ENCODE measurements around the gene ZSWIM7. TPM values are rescaled to one million over a fixed set of nuclear protein-coding genes. Genes with fewer than 3 reads are reported as not detected.

The ZSWIM7 gene
- polyA plus RNA-seq, 3 donors = 43.1 to 70.1 (median 67.1) TPM

- H3K9me3 ChIP-seq (replicated peaks in 1 of 2; ENCODE audit: control insufficient read depth in 1 of 2, insufficient read depth in 1 of 2, low read length in 2 of 2) = no peaks in the 10 kb centered on the region
- peak overlapping the region; percentile 86 to 88 for H3K27ac ChIP-seq (ENCODE audit: low read depth in 1 of 2, low read length in 2 of 2)
- peak overlapping the region in 1 of 2 donors; percentile 91 for H3K4me3 Mint-ChIP-seq
- H3K79me2 ChIP-seq (ENCODE audit: insufficient read depth, low read length) = peaks cover 12% of the 10 kb centered on the region
- DNase-seq = no peak
- peaks cover 8 to 12% of the 10 kb centered on the region in 2 donors for H3K36me3 Mint-ChIP-seq
- peak overlapping the region; percentile 87 to 97 (median 93) for H3K27ac Mint-ChIP-seq
- peak overlapping the region; percentile 78 for H2AFZ ChIP-seq (ENCODE audit: insufficient read depth, low read depth, low read length, poor library complexity, severe bottlenecking)
- H3K27me3 ChIP-seq (ENCODE audit: control insufficient read depth in 2 of 2, insufficient read depth in 2 of 2, low read length in 2 of 2) = no peaks in the 10 kb centered on the region
- H3K27me3 Mint-ChIP-seq (ENCODE audit: low read depth in 3 of 3) = peaks cover 0 to 2% (median 0%) of the 10 kb centered on the region in 3 donors
- peak overlapping the region; percentile 59 for H3K9ac ChIP-seq (ENCODE audit: insufficient read depth, low read length, poor library complexity, severe bottlenecking)
- TF ChIP-seq CTCF (IDR thresholded peaks at IDR 0.05) = no peak
- H3K4me3 ChIP-seq (replicated peaks in 1 of 3; ENCODE audit: low read depth in 2 of 3, low read length in 3 of 3) = peak overlapping the region in 1 of 3 experiments; percentile 64
- WGBS (ENCODE audit: insufficient coverage) = 37% methylated on average over 6 of the region's 6 CpGs
- peak overlapping the region; percentile 73 for H3K4me2 ChIP-seq (replicated peaks; ENCODE audit: extremely low read depth, low read length, poor library complexity, severe bottlenecking)
- peaks cover 24 to 37% of the 10 kb centered on the region in 2 donors for H3K4me1 ChIP-seq (ENCODE audit: control insufficient read depth in 1 of 2, insufficient read depth in 2 of 2, low read length in 2 of 2)
- H3K4me1 Mint-ChIP-seq = peaks cover 38% of the 10 kb centered on the region
- H3K9me3 Mint-ChIP-seq = no peaks in the 10 kb centered on the region
- H3K36me3 ChIP-seq (replicated peaks in 1 of 2; ENCODE audit: control insufficient read depth in 1 of 2, insufficient read depth in 2 of 2, low read length in 2 of 2) = peaks cover 0 to 7% of the 10 kb centered on the region in 2 donors
- H4K20me1 ChIP-seq (ENCODE audit: insufficient read depth, low read length) = no peaks in the 10 kb centered on the region
- intact Hi-C loops (cut with micrococcal nuclease) = no loop called here
Measured at GRCh38 chr17:15965528-15965927, 34.0 kb downstream of the ZSWIM7 start.

- H3K79me2 ChIP-seq (ENCODE audit: insufficient read depth, low read length) = peaks cover 9% of the 10 kb centered on the region
- intact Hi-C loops (cut with micrococcal nuclease) = no loop called here
- Mint-ChIP-seq H3K4me3 (no peak overlapping the region), H3K9me3 (no peaks in the 10 kb centered on the region), H3K4me1 (peaks cover 49% of the 10 kb centered on the region), H3K27ac (peak overlapping the region in 3 of 7 donors; percentile 22 to 65 (median 60)), H3K27me3 (ENCODE audit: low read depth in 3 of 3) (no peaks in the 10 kb centered on the region), H3K36me3 (peaks cover 2 to 4% of the 10 kb centered on the region in 2 donors)
- H3K4me2 ChIP-seq (replicated peaks; ENCODE audit: extremely low read depth, low read length, poor library complexity, severe bottlenecking) = no peak overlapping the region
- no peak overlapping the region for H3K4me3 ChIP-seq (replicated peaks in 1 of 3; ENCODE audit: low read depth in 2 of 3, low read length in 3 of 3)
- H3K9ac ChIP-seq (ENCODE audit: insufficient read depth, low read length, poor library complexity, severe bottlenecking) = no peak overlapping the region
- 100% methylated on average over 2 of the region's 4 CpGs for WGBS (ENCODE audit: insufficient coverage)
- H3K27me3 ChIP-seq (ENCODE audit: control insufficient read depth in 2 of 2, insufficient read depth in 2 of 2, low read length in 2 of 2) = no peaks in the 10 kb centered on the region
- H3K4me1 ChIP-seq (ENCODE audit: control insufficient read depth in 1 of 2, insufficient read depth in 2 of 2, low read length in 2 of 2) = peaks cover 36 to 50% of the 10 kb centered on the region in 2 donors
- TF ChIP-seq CTCF (IDR thresholded peaks at IDR 0.05) = no peak
- H3K36me3 ChIP-seq (replicated peaks in 1 of 2; ENCODE audit: control insufficient read depth in 1 of 2, insufficient read depth in 2 of 2, low read length in 2 of 2) = no peaks in the 10 kb centered on the region
- H4K20me1 ChIP-seq (ENCODE audit: insufficient read depth, low read length) = no peaks in the 10 kb centered on the region
- H3K9me3 ChIP-seq (replicated peaks in 1 of 2; ENCODE audit: control insufficient read depth in 1 of 2, insufficient read depth in 1 of 2, low read length in 2 of 2) = no peaks in the 10 kb centered on the region
- peak in 1 of 3 donors; percentile 49 for DNase-seq
- H3K27ac ChIP-seq (ENCODE audit: low read depth in 1 of 2, low read length in 2 of 2) = no peak overlapping the region
- H2AFZ ChIP-seq (ENCODE audit: insufficient read depth, low read depth, low read length, poor library complexity, severe bottlenecking) = no peak overlapping the region
Measured at GRCh38 chr17:15963670-15964110, 35.8 kb downstream of the ZSWIM7 start.
